CD4-positive, alpha-beta T cell (primary cell): ENCODE results near the gene NRROS. TPM values are rescaled to one million over a fixed set of nuclear protein-coding genes. Genes with fewer than 3 reads are reported as not detected.

Experiments used
- ATAC-seq: fragments of 200-7000 bp; cut with Tn5 transposase; one replicate; pipeline ENCODE4 v1.10.0; 2022; ENCODE audit warnings: mild to moderate bottlenecking; ENCODE audit not compliant: poor library complexity
- CTCF ChIA-PET: fragments of 350-600 bp; sonication (Branson Sonifier 250); formaldehyde crosslinking; loops from one replicate; lab custom pipeline; 2021; ENCODE audit warnings: antibody characterized with exemption, inconsistent platforms; lab: Charles Lee
- POLR2A ChIA-PET: fragments of 350-600 bp; sonication (Branson Sonifier 250); formaldehyde crosslinking; loops from one replicate; lab custom pipeline; 2021; ENCODE audit warnings: antibody characterized with exemption, inconsistent platforms; lab: Charles Lee
- DNase-seq, 14 experiments: peaks; one replicate each; pipeline ENCODE4 v3.0.0-alpha.2; 2013 to 2020; ENCODE audit warnings: mixed read lengths in 2 of 14
- H3K27ac ChIP-seq, 2 donors: one replicate each; pipeline versions ENCODE4 v1.5.1 to v1.7.0; 2013; ENCODE audit warnings: low read length in 2 of 2, low read depth in 1 of 2, mild to moderate bottlenecking in 1 of 2
- H3K27me3 ChIP-seq, 2 experiments: 1 replicate in 1 of 2; 2 replicates in 1 of 2; pipeline versions ENCODE4 v1.6.1 to v1.7.0; 2013; ENCODE audit warnings: low read length in 2 of 2, control low read depth in 1 of 2, mild to moderate bottlenecking in 1 of 2, moderate library complexity in 1 of 2; ENCODE audit not compliant: insufficient read depth in 2 of 2, control insufficient read depth in 1 of 2
- H3K36me3 ChIP-seq: one replicate; pipeline ENCODE4 v1.6.1; 2013; ENCODE audit warnings: low read length, control low read depth; ENCODE audit not compliant: insufficient read depth
- H3K4me1 ChIP-seq: one replicate; pipeline ENCODE4 v1.6.1; 2013; ENCODE audit warnings: low read length, control low read depth; ENCODE audit not compliant: insufficient read depth
- H3K4me3 ChIP-seq: one replicate; pipeline ENCODE4 v1.5.1; 2013; ENCODE audit warnings: mild to moderate bottlenecking, low read length, moderate library complexity
- H3K9me3 ChIP-seq, 2 experiments: 1 replicate in 1 of 2; 2 replicates in 1 of 2; pipeline versions ENCODE4 v1.6.1 to v1.7.0; 2013; ENCODE audit warnings: low read length in 2 of 2, mild to moderate bottlenecking in 2 of 2, control low read depth in 1 of 2, moderate library complexity in 1 of 2; ENCODE audit not compliant: control insufficient read depth in 1 of 2, insufficient read depth in 1 of 2
- H3K27ac Mint-ChIP-seq: one replicate; pipeline ENCODE4 v1.8.0; 2020; ENCODE audit warnings: mixed read lengths
- H3K27me3 Mint-ChIP-seq: one replicate; pipeline ENCODE4 v1.8.0; 2021; ENCODE audit warnings: mixed read lengths
- H3K36me3 Mint-ChIP-seq: one replicate; pipeline ENCODE4 v1.8.0; 2021; ENCODE audit warnings: low read depth, mixed read lengths
- H3K4me1 Mint-ChIP-seq: one replicate; pipeline ENCODE4 v1.8.0; 2021; ENCODE audit warnings: low read depth, mixed read lengths
- H3K4me3 Mint-ChIP-seq: one replicate; pipeline ENCODE4 v1.8.0; 2020; ENCODE audit warnings: mild to moderate bottlenecking, mixed read lengths
- H3K9me3 Mint-ChIP-seq: one replicate; pipeline ENCODE4 v1.8.0; 2020; ENCODE audit warnings: mixed read lengths
- intact Hi-C, 2 experiments: fragments of 100-400 bp; cut with DNase I in 1 of 2; cut with micrococcal nuclease in 1 of 2; formaldehyde crosslinking; loops; one replicate each; pipeline versions ENCODE4 v1.15.1 to v1.9.0; 2023 to 2025; cut with DNase I, micrococcal nuclease
- total RNA-seq, 174 experiments: library from RNA in 2 of 174; stranded (reverse) in 2 of 174; gene quantifications; one replicate each; pipeline ENCODE4 v1.2.3 and lab custom pipeline; 2021 to 2026
- TF ChIP-seq, protein P1 (sequence below): fragments of 200-600 bp; IDR thresholded peaks from one replicate; pipeline ENCODE4 v1.8.0; 2022; ENCODE audit warnings: antibody characterized with exemption, mild to moderate bottlenecking

Gene NRROS
- total RNA-seq, 2 experiments from 2014 or later = 7.4 to 8.4 TPM

DNA sequence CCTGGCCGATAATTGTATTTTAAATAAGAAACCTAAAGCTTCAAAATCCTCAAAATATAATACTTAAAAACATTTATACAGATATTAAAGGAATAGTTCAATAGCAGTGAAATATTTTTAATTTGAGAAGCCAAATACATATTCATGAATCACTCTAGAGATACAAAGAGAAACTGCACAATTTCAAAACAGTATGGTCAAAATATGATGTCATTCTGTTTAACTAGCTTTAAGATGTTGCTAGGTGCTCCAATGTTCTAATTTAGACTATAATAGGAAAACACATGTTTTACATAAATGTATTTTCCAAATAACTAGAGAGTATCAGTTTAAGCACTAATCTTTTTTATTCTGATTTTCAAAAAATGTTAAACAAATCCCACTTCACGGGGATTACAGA, 10.3 kb upstream of the NRROS start:
- TF ChIP-seq, protein P1, sequence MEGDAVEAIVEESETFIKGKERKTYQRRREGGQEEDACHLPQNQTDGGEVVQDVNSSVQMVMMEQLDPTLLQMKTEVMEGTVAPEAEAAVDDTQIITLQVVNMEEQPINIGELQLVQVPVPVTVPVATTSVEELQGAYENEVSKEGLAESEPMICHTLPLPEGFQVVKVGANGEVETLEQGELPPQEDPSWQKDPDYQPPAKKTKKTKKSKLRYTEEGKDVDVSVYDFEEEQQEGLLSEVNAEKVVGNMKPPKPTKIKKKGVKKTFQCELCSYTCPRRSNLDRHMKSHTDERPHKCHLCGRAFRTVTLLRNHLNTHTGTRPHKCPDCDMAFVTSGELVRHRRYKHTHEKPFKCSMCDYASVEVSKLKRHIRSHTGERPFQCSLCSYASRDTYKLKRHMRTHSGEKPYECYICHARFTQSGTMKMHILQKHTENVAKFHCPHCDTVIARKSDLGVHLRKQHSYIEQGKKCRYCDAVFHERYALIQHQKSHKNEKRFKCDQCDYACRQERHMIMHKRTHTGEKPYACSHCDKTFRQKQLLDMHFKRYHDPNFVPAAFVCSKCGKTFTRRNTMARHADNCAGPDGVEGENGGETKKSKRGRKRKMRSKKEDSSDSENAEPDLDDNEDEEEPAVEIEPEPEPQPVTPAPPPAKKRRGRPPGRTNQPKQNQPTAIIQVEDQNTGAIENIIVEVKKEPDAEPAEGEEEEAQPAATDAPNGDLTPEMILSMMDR = no peak
- no peaks in the 10 kb centered on the region for H3K27me3 Mint-ChIP-seq
- H3K27me3 ChIP-seq = no peaks in the 10 kb centered on the region
- intact Hi-C loops = no loop called here
- no peak overlapping the region for H3K27ac ChIP-seq
- H3K4me3 ChIP-seq = no peak overlapping the region
- no peaks in the 10 kb centered on the region for H3K36me3 Mint-ChIP-seq
- H3K4me1 ChIP-seq = peaks cover 63% of the 10 kb centered on the region
- DNase-seq (no peak), ATAC-seq (no peak)
- H3K36me3 ChIP-seq = no peaks in the 10 kb centered on the region
- peak overlapping the region; percentile 94 for H3K27ac Mint-ChIP-seq
- ChIA-PET CTCF (interaction anchor here (1.0 to 2.2 kb wide), 5 partner anchors 10 to 145 kb away, joined by 3 to 13 read pairs (median 4); partner anchors contain the start of gene NRROS), POLR2A (interaction anchor here (0.7 to 4.5 kb wide), 5 partner anchors 13 to 82 kb away, joined by 3 to 76 read pairs (median 6); partner anchors contain the start of gene NRROS)
- peaks cover 64% of the 10 kb centered on the region for H3K4me1 Mint-ChIP-seq
- no peaks in the 10 kb centered on the region for H3K9me3 Mint-ChIP-seq
- H3K4me3 Mint-ChIP-seq = peak overlapping the region; percentile 68
- no peaks in the 10 kb centered on the region for H3K9me3 ChIP-seq

DNA sequence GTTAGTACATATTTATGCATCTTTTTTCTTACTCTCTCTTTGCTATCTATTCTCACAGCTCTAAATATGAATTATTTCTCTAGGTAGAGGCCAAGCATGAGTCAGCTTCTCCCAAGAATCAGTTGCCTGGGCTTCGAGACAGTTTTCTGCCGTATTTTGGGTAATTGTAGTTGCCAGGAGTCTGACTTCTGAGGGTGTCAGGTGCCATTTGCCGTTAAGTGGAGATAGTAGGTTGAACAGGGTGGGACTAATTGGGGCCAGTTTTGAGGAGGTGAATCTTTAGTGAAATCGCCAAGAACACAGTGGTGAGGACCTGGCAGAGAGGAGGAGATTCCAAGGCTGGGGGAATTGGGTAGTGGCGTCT, 7.8 kb upstream of the NRROS start:
- peak; percentile 15 for ATAC-seq
- Histone ChIP-seq H3K9me3 (no peaks in the 10 kb centered on the region), H3K27me3 (no peaks in the 10 kb centered on the region), H3K4me1 (peaks cover 66% of the 10 kb centered on the region), H3K36me3 (no peaks in the 10 kb centered on the region), H3K27ac (peak overlapping the region; percentile 90), H3K4me3 (peak overlapping the region; percentile 72)
- no peaks in the 10 kb centered on the region for H3K27me3 Mint-ChIP-seq
- POLR2A ChIA-PET = interaction anchor here (0.6 to 4.5 kb wide), 22 partner anchors 11 to 310 kb away, joined by 3 to 80 read pairs (median 6); partner anchors contain the start of genes CEP19, FBXO45, NCBP2 and NRROS
- no peaks in the 10 kb centered on the region for H3K9me3 Mint-ChIP-seq
- CTCF ChIA-PET = interaction anchor here (0.9 to 2.9 kb wide), 7 partner anchors 13 to 109 kb away, joined by 3 to 23 read pairs (median 5); no protein-coding TSS in a partner anchor
- peak overlapping the region; percentile 94 for H3K27ac Mint-ChIP-seq
- intact Hi-C loops = loop anchor here (1.0 to 2.0 kb wide), 3 partner anchors 9 to 53 kb away; no protein-coding TSS in a partner anchor
- peak in 4 of 14 experiments; percentile 13 to 61 (median 54) for DNase-seq
- no peaks in the 10 kb centered on the region for H3K36me3 Mint-ChIP-seq
- TF ChIP-seq, protein P1 = no peak
- peak overlapping the region; percentile 90 for H3K4me3 Mint-ChIP-seq
- H3K4me1 Mint-ChIP-seq = peaks cover 65% of the 10 kb centered on the region

DNA sequence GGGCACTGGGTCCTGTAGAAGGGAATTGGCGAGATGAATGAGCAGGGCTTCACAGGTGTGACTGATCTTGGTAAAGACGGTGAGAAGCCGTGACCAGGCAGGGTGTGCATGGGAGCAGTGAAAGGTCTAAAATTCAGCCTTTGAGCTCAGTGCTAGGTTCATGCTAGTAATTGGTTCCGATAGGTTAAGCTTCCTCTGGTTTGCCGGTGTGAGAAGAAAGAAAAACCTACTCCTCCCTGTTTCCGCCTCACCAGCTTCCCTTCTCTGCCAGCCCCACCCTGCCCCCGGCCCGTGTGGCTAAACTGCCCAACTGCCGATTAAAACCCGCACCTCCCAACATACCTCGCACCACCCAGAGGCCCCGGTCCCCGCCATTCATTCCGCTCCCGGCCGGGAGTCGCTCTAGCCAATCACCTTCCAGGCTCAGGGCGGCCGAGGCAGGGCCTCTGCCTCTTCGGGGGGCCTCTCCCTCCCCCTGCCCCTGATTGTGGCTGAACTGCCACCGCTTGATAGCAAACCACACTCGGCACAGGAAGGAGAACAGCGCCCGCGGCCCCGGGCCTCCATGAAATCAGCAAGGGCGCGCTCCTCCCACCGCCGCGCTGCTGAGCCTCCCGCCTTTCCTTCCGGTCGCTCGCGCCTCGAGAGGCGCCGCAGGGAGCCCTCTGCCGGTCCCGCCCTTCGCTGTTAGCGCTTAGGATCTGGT, 7.3 kb upstream of the NRROS start:
- no peaks in the 10 kb centered on the region for H3K36me3 ChIP-seq
- TF ChIP-seq, protein P1 = no peak
- H3K4me3 Mint-ChIP-seq = peak overlapping the region; percentile 90
- H3K36me3 Mint-ChIP-seq = no peaks in the 10 kb centered on the region
- H3K27me3 ChIP-seq = no peaks in the 10 kb centered on the region
- POLR2A ChIA-PET = interaction anchor here (0.6 to 4.5 kb wide), 23 partner anchors 10 to 310 kb away, joined by 3 to 80 read pairs (median 6); partner anchors contain the start of genes CEP19, FBXO45, NCBP2 and NRROS
- H3K27ac ChIP-seq = peak overlapping the region; percentile 90
- ATAC-seq = peak; percentile 83
- H3K4me1 Mint-ChIP-seq = peaks cover 67% of the 10 kb centered on the region
- peaks cover 69% of the 10 kb centered on the region for H3K4me1 ChIP-seq
- CTCF ChIA-PET = interaction anchor here (0.9 to 2.9 kb wide), 7 partner anchors 13 to 110 kb away, joined by 3 to 23 read pairs (median 5); no protein-coding TSS in a partner anchor
- peak; percentile 72 to 96 (median 87) for DNase-seq
- H3K27ac Mint-ChIP-seq = peak overlapping the region; percentile 94
- no peaks in the 10 kb centered on the region for H3K27me3 Mint-ChIP-seq
- H3K9me3 Mint-ChIP-seq = no peaks in the 10 kb centered on the region
- H3K9me3 ChIP-seq = no peaks in the 10 kb centered on the region
- peak overlapping the region; percentile 72 for H3K4me3 ChIP-seq
- intact Hi-C loops = loop anchor here (1.0 to 2.0 kb wide), 3 partner anchors 8 to 53 kb away; no protein-coding TSS in a partner anchor
